Vagina (tissue), 2 donors: Measurements from ENCODE around the gene LCE3C.

Experiments used
- CTCF ChIP-seq, 3 experiments: fragments of 450-650 bp in 2 of 3; fragments of 200-600 bp in 1 of 3; sonication (generic) in 1 of 3; IDR thresholded peaks; one replicate each; pipeline ENCODE4 v1.5.1; 2017 to 2019; ENCODE audit warnings: antibody characterized with exemption in 3 of 3, mild to moderate bottlenecking in 2 of 3, moderate library complexity in 2 of 3
- POLR2AphosphoS5 ChIP-seq, 2 donors: sonication (generic); formaldehyde crosslinking; IDR thresholded peaks; one replicate each; pipeline ENCODE4 v1.9.0; 2017; ENCODE audit warnings: antibody characterized with exemption in 2 of 2, mild to moderate bottlenecking in 2 of 2, low read depth in 1 of 2; ENCODE audit not compliant: insufficient read depth in 1 of 2

- TF ChIP-seq POLR2AphosphoS5 (IDR thresholded peaks at IDR 0.05; ENCODE audit: insufficient read depth in 1 of 2, low read depth in 1 of 2) (no peak), CTCF (IDR thresholded peaks at IDR 0.05) (no peak)
Measured at GRCh38 chr1:152630596-152630995, 30.6 kb downstream of the LCE3C start.
